HG03139 (cell line): ENCODE measurements around the gene FOXA1.

Experiments used
- ATAC-seq: cut with Tn5 transposase; IDR thresholded peaks from one replicate; pipeline ENCODE4 v1.9.1; 2021; ENCODE audit not compliant: unreplicated experiment

Gene FOXA1

GRCh38 chr14:37594971-37595808 lies at the start of gene FOXA1, which contains the start of gene TTC6:
Gene FOXA1, minus strand, starts transcription at chr14:37595249. Its CDS starts 277 bp downstream, at chr14:37594972.
Gene TTC6, plus strand, starts transcription at chr14:37595629. Its CDS starts 26,436 bp downstream, at chr14:37622065.
- ATAC-seq: no peak

GRCh38 chr14:37643701-37644100 lies 48.7 kb upstream of the FOXA1 start:
- no peak for ATAC-seq

- ATAC-seq: no peak
Measured at GRCh38 chr14:37642125-37642524, 47.1 kb upstream of the FOXA1 start.

GRCh38 chr14:37641117-37641516 lies 46.1 kb upstream of the FOXA1 start:
- ATAC-seq: no peak

DNA sequence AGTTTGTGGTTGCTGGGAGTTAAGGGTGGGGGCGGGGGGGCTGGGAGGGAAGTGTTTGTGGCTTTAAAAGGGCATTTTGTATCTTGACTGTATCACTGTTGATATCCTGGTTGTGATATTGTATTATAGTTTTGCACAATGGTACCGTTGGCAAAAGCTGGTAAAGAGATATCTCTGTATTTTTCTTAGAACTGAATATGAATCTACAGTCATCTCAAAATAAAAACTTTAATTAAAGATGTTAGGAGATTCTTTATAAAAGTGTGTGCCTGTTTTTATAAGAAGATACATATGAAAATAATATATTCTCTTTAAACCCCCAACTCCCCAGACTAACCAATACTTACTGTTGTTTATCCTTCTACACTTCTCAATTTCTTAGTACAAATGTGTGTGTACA lies 43.5 kb upstream of the FOXA1 start:
- ATAC-seq: no peak

DNA sequence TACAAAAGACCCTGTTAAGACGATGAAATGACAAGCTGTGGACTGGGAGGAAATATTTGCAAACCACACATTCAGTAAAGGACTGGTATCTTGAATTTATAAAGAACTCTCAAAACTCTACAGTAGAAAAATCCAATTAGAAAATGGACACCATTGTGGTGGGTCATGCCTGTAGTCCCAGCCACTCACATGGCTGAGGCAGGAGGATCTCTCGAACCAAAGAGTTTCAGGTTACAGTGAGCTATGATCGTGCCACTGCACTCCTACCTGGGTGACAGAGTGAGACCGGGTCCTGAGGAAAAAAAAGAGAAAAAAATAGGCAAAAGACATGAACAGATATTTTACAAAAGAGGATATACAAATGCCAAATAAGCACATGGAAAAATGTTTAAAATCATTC lies 42.3 kb upstream of the FOXA1 start:
- ATAC-seq: no peak

DNA sequence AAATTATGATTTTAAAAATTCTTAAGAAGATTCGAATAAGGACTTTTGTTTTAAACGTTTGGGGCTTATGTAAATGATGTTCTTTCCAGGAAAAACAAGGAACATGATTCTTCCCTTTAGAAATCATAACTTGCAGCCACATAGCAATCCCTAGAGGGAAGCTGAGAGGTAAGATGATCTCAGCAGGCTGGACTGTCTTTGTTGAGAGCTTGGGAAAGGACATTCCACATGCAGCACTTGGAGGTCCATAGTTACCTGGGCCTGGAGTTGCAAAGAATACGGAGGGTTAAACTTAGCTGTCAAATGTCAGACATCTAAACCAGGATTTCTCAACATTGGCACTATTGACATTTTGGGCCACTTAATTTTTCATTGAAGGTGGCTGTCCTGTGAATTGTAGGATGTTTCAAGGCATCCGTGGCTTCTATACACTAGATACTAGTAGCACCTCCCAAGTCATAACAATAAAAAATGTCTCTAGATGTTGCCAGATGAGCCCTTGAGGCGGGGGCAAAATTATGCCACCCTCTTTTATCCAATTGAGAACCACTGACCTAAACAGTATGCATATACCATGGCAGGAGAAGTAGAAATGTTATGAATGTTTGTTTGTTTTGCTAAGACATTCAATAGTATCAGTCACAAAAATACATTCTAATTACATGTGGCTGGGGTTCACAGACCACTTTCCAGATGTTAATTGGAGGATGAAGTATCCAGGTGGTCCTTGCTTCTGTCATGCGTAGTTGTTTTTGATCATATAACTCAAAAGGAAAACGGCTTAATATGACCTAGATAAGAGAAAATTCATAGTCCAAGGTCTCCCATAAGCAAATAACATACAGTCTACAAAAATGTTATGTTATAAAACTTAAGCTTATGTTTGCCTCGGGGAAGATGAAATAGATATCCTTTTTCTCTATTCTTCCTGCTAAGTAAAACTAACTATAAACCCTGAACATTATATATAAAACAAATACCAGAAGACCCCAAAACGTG lies 30.8 kb upstream of the FOXA1 start:
- ATAC-seq: no peak

DNA sequence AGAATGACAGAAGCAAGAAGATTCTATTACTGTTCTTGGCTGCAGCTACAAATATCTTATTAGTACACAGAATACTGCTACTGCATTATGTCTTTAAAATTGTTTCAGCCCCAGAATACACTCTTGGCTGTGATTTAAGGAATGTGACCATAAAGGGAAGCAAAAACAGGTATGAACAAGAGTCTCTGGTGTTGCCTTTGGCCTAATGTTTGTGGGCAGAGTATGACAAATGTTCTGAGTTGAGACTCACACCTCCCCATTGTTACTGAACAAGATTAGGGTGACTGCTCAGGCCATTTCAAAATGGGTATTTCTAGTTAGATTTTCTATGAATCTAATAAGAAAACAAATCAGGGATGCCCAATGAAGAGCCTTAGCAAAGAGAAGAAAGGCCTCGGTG lies 28.9 kb upstream of the FOXA1 start:
- no peak for ATAC-seq

- ATAC-seq: no peak
Measured at GRCh38 chr14:37623426-37623951, 28.4 kb upstream of the FOXA1 start.

DNA sequence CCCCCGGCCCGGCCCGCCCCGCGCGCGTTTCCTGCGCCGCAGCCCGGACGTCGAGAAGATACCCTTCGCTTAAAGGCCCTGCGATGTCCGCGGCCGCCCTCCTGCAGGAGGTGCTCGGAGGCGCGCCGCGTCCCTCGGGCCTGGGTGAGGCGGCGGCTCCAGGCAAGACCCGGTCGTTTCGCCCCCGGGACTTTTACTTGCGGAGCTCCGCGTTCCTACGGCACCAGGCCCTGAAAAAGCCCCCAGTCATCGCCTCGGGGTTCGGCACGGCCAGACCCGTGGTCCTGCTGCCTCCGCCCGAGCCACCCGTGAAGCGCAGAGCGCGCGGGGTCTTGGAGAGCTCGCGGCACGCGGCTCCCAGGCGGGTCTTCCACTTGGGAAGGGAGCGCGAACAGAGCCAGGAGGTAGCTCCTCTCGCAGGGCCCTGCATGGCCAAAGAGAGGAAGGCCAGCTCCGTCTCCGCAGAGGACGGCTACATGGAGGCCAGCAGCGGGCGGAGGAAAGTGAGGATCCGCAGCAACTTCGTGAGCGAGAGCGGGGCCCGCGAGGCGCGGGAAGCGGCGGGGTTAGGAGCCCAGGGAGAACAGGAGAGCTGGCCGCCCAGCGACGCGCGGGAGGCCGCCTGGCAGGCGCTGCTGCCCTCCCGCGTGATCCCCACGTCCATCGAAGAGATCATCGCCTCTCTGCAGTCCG lies 27.3 kb upstream of the FOXA1 start:
- ATAC-seq: no peak

GRCh38 chr14:37620856-37621255 lies 25.8 kb upstream of the FOXA1 start:
- no peak for ATAC-seq

DNA sequence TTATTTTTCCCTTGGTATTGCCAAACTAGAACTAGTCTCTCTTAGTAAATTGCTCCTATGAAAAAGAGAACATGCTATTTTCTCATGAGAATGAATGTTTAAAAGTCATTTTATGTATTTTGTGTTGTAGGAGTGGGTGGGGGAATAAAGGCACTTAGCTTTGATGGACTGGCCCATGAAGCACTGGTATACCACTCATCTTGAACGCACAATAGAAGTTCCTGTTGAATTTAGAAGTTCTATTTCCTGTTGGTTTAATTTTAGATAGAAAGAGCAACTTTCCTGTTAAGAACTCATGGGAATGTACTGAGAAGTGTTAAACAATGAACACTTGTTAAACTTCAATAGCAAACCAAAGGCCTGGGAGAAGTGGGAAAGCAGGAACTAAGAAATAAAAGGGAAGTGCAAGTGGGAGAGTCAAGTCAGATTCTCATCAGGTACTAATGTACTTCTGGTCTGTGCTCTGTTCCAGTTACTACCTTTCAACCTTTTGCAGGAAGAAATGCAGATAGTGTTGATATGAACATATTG lies 23.5 kb upstream of the FOXA1 start:
- no peak for ATAC-seq

DNA sequence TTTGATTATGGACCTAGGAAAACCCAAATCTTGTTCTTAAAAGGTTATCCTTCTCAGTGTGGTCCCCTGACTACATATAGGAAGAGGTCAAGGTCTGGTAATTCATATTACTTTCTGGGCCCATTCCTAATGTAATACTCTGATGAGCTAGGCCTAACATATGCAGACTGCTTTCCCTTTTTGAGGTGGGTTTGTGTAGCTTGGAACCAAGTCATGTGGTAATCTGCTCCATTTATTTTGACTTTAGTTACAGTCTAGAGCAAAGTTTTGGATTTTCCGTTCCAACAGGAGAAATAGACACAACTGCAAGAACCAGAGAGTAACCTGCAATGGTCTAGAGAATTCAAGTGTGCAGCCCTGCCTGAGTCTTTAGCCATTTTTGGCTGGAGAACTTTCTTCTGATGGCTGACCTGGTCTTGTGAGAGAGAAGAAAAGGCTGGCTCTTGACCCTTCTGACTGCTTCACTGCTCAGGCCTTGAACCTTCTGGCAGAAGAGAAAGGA lies 22.9 kb upstream of the FOXA1 start:
- no peak for ATAC-seq

DNA sequence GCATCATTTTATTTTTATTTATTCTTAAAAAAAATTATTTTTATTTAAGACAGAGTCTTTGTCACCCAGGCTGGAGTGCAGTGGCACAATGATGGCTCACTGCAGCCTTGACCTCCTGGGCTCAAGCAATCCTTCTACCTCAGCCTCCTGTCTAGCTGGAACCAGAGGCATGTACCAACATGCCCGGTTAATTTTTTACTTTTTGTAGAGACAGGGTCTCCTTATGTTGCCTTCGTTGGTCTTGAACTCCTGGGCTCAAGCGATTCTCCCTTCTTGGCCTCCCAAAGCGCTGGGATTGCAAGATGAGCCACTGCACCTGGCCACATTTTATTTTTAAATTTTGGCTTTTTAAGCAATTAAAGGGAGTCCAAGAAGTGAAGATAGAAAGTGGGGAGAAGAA lies 21.8 kb upstream of the FOXA1 start:
- ATAC-seq: no peak

- ATAC-seq: no peak
Measured at GRCh38 chr14:37615582-37616289, 20.7 kb upstream of the FOXA1 start.

- ATAC-seq: no peak
Measured at GRCh38 chr14:37610945-37611523, 16.0 kb upstream of the FOXA1 start.

- ATAC-seq: no peak
Measured at GRCh38 chr14:37608649-37609048, 13.6 kb upstream of the FOXA1 start.

GRCh38 chr14:37606678-37607077 lies 11.6 kb upstream of the FOXA1 start:
- ATAC-seq: no peak

DNA sequence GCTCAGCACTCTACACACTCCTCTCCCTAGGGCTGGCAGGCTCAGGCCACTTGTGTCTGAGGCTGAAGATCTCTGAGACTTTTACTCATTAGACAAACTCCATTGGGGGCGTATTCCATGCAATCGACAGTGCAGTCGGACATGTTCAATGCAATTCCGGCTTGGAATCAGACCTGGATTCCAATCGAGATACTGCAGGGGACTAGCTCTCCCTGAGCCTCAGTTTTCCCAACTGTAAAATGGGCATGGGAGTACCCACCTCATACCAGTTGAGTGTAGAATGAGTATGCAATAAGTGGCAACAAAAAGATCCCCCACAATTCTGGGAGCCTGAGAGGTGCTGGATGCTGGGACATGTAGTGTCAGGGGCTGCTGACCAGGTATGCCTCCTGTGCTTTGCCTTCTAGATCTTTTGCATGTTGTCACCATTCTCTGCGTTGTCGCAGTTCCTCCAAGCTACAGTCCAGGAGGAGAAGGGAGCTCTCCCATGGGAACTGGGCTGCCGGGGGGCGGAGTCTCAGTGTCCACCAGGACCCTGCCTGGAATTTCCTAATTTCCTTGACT lies 8.7 kb upstream of the FOXA1 start:
- no peak for ATAC-seq
